HG02970 (cell line): ENCODE measurements around the gene CYP3A4.
"Not testable (repeated sequence)": the region's sequence is repeated elsewhere in the genome, so short reads cannot be mapped to it uniquely, and the experiment has no call there.

Experiments used
- ATAC-seq: cut with Tn5 transposase; IDR thresholded peaks from one replicate; pipeline ENCODE4 v1.9.1; 2021; ENCODE audit warnings: mild to moderate bottlenecking, moderate library complexity, moderate number of reproducible peaks; ENCODE audit not compliant: unreplicated experiment, low FRiP score

CYP3A4 gene

DNA sequence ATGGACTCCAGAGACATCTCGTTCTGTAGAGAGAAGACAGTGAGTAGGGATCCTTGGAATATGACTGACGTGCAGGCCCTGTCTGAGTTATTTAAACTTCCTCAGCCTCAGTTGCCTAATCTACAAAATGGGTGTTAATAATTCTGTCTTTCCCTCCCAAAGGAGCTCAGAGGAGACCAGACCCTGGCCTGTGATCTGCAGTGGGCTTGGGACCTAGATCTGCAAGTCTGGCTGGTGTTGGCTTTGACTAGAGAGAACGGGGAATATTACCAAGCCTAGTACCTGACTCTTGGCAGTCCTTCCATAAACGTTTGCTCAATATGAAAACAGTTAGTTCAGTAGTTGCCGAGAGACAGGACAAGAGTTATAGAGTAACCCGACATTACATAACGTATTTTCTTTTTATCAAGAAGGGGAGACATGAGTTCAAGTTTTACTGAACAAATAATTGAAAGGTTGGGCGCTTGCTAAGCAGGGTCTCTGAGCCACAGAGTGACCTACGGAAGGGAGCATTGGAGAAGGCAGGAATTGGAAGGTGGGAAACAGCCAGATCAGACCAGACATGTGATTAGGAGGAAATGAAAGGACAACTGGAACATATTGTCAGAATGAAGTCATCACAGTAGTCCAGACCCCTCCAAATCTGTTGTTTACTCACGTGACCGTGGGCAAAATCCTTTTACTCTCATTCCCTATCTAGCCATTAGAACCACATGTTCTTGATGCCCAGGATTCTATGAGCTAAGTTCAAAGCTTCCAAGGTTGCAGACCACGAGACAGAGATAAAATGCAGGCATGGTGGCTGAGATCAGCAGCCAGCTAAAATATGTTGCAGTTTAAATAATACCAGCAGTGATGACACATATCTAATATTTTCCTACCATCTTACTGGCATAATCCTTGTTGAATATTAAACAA, 10.9 kb upstream of the CYP3A4 start:
- ATAC-seq, result no peak

DNA sequence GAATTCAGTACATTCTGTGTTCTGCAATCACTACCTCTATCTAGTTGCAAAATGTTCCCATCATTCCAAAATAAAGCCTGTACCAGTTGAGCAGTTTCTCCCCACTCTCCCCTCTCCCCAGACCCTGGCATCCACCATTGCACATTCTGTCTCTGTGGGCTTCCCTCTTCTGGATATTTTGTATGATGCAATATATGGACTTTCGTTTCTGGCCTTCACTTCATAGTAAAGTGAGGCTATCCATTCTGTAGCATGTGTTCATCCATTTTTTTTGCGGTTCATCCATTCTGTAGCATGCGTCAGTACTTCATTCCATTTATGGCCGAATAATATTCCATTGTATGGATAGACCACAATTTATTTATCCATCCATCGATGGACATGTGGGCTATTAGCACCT, 9.5 kb upstream of the CYP3A4 start:
- no peak for ATAC-seq

DNA sequence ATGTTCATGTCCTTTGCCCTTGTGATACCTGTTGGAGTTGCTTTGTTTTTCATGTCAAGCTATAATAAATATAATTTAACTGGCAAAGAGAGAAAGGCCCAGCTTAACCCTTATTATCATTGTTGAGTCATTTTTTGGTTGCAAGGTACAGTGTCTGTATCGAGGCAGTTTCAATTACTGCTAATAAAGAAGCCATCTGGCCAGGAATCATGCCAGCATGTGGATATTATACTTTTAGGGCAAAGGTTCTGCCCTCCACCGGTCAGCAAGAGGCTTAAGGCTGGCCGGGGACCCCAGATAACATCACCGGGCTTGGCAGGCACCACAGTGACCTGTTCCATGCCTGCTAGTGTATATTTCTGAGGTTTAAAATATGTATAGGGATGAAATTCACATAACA, 9.0 kb upstream of the CYP3A4 start:
- ATAC-seq, result no peak

DNA sequence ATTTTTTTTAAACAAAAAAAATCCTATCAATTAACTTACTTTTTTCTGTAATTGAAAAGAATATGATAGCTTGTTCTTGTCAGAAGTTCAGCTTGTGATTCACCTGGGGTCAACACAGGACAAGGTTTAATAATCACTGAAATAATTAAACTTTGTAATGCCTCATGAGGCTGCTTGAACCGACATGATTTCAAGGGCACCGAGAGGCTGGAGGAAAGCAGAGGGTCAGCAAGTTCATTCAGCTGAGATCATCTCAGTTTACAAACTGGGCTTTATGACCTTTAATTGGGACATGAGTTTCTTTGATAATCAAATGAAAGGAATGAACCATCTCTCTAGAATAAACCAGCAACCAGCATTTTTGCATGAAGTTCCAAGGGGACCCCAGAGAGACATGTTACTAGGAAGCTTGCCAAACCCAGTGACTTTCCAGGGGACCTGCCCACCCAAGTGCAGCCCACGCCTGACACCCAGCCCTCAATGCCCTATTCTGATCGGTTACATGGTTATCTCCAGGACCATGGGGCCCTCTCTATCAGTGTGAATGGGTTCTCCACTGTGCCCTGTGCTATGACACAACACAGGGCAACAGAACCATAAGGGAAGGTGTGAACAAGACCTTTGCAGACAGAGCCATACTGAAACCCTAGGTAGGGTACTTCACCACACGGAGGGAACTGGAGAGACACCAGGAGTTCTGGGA, 7.8 kb upstream of the CYP3A4 start:
- no peak for ATAC-seq

DNA sequence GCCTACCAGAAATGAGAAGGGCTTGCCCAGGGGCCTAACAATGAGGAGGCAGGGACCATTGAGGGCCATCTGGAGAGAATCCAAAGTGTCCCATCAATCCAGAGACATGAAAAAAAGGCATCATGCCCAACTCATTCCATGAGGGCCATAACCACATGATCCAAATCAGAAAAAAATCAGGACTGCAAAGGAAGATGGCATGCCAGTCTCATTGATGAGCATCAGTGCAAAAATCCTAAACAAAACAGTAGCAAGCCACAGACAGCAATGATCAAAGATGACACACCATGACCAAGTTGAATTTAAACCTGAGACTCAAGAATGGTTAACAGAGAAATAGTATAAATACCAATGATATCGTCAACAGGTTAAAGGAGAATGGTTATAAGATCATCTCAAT, 7.0 kb upstream of the CYP3A4 start:
- no peak for ATAC-seq

DNA sequence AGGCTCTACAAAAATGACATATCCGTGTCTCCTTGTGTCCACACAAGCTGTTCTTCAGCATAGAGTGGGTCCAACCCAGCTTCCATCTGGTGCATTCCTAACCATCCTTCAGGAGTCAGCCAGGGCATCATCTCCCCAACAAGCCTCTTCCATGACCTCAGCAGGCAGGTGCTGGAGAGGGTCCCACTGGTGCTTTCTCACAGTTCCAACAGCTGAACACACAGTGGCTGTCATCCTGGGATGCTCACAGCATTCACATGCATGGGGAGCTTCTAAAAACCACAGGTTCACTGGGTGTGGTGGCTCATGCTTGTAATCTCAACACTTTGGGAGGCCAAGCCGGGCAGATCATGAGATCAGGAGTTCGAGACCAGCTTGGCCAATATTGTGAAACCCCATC, 6.4 kb upstream of the CYP3A4 start:
- ATAC-seq, result no peak

DNA sequence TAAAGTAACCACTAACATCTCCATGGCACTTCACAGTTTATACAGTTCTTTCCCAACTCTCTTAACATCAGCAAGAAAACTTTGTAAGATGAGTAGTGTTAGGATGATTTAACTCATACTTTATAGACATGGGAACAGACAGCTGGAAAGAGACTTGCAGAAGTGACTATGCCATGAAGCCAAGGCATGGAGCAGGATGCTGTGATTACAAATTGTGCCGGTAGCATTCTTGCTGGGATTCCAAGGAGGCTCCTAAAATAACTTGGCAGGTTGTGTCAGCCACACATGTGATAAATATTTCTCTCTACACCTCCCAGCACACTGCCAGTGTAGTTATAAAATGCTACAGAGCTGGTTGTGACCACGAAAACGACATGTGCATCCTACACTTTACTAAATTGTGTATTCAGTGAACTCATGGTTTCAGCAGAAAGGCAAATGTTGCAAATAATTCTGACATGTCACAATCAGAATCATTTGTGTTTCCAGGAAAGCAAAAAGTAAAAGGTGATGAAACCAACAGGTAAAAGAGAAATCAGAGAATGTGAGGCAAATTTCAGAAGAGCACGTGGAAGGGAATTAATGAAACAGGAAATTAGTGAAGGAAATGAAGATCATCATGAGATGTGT, 5.6 kb upstream of the CYP3A4 start:
- no peak for ATAC-seq

DNA sequence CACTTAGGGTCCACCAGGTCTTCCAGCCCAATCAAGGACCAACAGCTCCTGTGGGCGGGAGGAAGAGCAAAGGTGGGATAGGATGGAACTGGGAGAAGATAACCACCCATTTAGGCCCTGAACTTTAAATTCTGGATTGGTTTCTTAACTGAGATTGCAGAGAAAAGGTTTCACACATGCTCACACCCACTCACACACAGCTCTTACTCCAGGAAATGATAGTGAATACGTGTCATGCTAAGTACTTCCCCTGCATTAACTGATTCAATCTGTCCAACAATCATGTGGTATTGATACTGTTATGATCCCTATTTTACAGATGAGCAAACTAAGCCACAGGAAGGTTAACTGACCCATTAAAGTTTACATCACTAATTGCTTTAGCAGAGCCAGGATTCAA, 4.6 kb upstream of the CYP3A4 start:
- no peak for ATAC-seq

DNA sequence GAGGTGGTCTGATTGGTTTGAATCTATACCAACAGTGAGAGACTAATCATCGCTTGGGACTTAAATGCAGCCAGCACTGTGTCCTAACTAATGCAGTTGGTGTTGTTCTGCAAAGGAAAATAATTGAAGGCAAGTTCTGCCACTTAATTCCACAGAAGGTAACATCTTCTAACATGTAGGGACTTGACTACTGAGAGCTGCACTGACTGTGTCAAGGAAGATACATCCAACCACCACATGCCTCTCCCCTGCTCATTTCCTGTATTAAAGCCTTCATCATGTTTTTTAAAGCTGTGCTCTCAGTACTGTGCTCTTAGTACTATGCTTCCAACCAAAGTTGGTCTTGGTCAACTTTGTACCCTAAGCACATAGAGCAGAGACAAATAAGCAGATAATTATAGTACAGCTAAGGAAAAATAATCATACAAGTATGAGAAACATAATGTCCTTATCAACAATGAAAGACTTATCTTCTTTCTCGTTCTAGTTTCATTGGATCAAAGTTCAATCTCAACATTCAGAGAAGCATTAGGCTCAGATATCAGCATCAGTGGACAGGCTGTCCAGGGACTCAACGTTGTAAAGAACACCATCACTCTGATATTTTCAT, 2.8 kb upstream of the CYP3A4 start:
- no peak for ATAC-seq

DNA sequence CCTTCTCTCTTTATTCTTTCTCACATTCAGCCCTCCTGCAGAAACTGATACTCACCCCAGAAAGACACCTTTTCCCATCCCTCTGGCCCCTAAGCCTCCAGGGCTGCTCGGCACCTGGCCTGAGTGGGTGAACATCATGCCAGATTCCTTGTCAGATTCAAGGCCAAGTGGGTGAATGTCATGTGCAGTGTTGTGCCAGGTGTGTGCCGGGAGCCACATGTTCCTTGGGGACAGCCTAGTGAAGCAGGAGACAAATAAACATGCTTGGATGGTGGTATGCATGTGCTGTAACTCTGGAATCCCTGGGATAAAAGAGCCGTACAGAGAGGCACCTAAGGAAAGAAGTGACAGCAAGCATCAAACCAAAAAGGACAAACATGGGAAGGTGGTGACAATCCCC, 1.7 kb upstream of the CYP3A4 start:
- not testable (repeated sequence) for ATAC-seq

DNA sequence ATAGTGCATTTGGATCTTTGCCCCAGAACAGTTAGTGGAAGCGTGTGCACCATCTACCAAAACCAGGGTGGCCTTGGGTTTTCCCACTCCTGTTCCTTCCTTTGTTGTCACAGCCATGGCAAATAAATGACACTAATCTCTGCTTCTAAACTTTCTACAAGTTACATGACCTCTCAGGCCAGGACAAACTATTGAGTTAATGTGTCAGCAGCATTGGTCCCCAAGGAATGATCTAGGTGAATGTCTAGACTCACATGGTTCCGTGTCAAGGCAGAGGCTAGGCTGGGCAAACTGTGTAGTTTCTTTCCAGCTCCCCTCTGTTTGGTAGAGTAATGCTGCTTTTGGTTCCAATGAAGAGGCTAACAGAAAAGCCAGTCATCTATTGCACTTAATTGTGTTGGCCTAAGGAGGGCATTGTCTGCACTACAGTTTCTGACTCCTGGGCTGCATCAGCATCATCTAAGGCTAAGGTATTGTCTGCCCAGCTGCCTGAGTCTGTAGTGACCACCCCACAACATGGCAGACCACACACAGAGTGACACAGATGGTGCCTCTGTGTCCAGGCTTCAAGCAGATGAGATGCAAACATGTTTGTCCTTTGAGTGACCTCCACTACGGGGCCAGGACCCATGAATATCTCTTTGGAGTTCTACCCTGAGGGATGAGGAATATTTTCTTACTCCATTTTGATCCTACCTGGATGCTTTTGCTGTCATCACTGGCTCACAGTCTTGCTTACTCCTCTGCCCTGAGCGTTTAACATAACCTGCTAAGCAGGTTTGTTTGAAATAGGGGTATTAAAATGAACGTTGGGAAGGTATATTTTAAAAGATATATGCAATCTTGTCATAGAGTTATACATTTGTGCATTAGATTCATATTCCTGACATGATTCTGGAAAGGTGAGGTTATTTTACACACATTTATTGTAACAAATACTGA, 1.7 kb downstream of the CYP3A4 start:
- ATAC-seq, result no peak

DNA sequence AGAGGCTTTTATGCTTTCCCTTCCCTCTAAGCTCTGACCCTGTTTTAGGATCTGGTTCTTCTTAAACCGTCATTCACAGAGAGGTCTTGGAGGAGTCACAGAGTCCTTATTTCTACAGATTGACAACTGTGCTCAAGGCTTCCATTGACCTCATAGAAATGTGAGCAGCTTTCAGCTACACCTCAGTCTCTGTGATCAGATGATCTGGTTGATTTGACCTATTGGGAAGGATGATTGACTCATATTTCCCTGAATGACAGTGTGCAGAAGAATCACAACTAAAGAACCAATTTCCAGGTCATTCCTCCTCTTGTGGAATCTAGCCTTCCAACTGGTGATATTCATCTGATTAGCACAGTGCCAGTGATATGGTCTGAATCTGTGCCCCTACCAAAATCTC, 3.4 kb downstream of the CYP3A4 start:
- ATAC-seq, result no peak

DNA sequence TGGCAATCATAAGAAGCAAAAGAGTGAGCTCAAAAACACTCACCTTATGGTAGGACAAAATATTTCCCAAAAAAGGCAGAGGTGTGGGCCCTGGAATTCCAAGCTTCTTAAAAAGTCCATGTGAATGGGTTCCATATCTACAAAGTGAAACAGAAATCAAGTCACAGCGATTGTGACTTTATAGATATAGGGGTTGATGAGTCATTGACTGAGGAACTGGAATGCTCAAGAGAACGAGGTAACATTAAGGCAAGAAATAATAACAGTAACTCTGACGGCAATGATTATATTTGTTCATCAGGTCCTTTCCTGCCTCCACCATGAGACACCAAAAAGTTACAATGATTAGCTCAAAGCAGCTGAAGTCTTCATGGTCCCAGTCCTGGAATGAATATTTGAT, 4.0 kb downstream of the CYP3A4 start:
- ATAC-seq, result no peak

DNA sequence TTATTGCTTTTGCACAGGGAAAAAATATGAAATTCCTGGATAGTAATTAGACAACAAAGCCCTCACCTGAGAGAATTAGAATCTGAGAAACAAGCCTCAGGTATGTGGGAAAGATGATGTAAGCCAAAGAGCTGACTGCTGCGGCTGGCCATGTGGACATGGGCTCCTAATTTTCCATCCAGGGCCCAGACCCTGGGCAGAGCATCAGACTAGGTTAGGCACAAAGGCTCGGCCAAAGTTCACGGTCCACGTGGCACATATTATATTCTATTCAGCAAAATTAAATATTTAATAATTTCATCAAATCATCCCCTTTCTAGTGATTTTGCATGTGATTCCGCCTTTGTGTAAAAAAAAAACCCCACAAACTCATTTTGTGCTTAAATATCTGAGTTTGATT, 5.1 kb downstream of the CYP3A4 start:
- ATAC-seq, result no peak

DNA sequence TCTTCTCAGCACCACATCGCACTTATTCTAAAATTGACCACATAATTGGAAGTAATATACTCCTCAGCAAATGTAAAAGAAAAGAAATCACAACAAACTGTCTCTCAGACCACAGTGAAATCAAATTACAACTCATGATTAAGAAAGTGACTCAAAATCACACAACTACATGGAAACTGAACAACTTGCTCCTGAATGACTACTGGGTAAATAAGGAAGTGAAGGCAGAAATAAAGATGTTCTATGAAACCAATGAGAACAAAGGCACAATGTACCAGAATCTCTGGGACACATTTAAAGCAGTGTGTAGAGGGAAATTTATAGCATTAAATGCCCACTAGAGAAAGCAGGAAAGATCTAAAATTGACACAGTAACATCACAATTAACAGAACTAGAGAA, 10.6 kb downstream of the CYP3A4 start:
- not testable (repeated sequence) for ATAC-seq

DNA sequence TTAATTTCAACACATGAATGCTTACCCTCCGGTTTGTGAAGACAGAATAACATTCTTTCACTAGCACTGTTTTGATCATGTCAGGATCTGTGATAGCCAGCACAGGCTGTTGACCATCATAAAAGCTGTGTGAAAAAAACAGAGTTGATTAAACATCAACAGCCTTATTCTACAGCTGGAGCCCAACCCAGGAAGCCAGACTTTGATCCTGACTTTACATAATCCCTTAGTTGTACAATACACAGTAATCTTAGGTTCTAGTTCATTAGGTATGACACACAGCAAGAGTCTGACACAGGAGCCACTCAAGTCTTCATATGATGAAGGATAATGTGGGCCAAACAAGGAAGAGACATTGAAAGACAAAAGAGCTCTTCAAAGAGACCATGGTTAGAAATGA, 11.4 kb downstream of the CYP3A4 start:
- no peak for ATAC-seq

DNA sequence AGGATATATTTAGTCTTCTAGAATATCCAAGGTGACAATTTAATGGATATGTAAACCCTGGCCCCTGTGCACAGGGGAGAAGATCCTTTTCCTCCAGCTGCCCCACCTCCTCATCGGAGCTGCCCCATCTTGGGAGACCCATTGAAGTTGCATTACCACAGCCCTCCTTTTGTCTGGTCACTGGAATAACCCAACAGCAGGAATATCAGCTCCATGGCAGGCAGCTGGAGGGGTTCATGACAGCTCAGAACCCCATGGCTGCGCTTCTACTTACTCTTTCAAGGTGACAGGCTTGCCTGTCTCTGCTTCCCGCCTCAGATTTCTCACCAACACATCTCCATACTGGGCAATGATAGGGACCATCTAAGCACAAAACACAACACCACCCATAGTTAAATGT, 14.5 kb downstream of the CYP3A4 start:
- ATAC-seq, result not testable (repeated sequence)

DNA sequence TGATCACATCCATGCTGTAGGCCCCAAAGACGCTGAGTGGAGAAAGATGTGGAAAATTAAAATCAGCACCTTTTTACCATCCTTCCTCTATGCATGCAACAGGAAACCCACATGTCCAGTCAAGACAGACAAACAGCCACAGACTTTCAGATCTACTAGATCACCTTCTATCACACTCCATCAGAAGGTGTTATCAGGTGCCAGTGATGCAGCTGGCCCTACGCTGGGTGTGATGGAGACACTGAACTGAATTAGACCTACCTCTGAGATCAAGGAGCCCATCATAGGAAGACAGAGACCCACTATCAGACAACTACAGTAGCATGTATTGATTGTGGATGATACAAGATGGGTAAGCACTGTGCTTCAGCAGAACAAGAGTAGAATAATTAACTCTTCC, 15.5 kb downstream of the CYP3A4 start:
- peak; percentile 33 for ATAC-seq

DNA sequence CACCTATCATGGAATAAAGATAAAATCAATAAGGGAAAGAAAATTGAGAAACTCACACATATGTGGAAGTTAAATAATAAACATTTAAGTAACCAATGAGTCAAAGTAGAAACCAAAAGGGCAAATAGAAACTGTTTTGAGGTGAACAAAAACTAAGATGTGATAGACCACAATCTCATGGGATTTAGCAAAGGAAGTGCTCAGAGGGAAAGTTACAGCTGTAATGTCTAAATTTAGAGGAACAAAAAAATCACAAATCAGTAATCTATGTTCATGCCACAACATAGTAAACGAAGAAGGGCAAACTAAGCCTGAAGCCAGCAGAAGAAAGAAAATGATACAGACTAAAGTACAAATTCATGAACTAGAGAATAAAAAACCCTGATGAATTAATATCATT, 16.3 kb downstream of the CYP3A4 start:
- ATAC-seq, result peak; percentile 70
